Thoracic aorta (tissue), 2 donors: ENCODE results near the gene ZNF777. TPM values are rescaled to one million over a fixed set of nuclear protein-coding genes. Genes with fewer than 3 reads are reported as not detected.
"Not testable (repeated sequence)": the region's sequence is repeated elsewhere in the genome, so short reads cannot be mapped to it uniquely, and the experiment has no call there.

Experiments used
- ATAC-seq: fragments of 150-250 bp; one replicate; pipeline ENCODE4 v1.8.0; 2017; ENCODE audit warnings: low read depth; ENCODE audit not compliant: insufficient number of reproducible peaks, low FRiP score
- DNase-seq: peaks from one replicate; pipeline ENCODE4 v3.0.0-alpha.2; 2020; ENCODE audit warnings: low spot score
- H3K27ac ChIP-seq, 2 donors: fragments of 200-600 bp; sonication (generic); 1 replicate in 1 of 2; 2 replicates in 1 of 2; pipeline ENCODE4 v1.5.1; 2016; ENCODE audit warnings: mild to moderate bottlenecking in 2 of 2, moderate library complexity in 2 of 2
- H3K27me3 ChIP-seq: fragments of 200-600 bp; sonication (generic); replicated peaks from 2 replicates; pipeline ENCODE4 v1.6.0; 2016; ENCODE audit warnings: mild to moderate bottlenecking; ENCODE audit not compliant: insufficient read depth
- H3K36me3 ChIP-seq: fragments of 200-600 bp; sonication (generic); one replicate; pipeline ENCODE4 v1.5.1; 2016
- H3K4me1 ChIP-seq, 2 donors: fragments of 200-600 bp; sonication (generic); 1 replicate in 1 of 2; 2 replicates in 1 of 2; pipeline versions ENCODE4 v1.5.1 to v1.6.0; 2016; ENCODE audit warnings: low read depth in 2 of 2, mild to moderate bottlenecking in 1 of 2; ENCODE audit not compliant: control insufficient read depth in 1 of 2
- H3K4me3 ChIP-seq: fragments of 200-600 bp; sonication (generic); 2 replicates; pipeline ENCODE4 v1.5.1; 2016; ENCODE audit warnings: mild to moderate bottlenecking
- H3K9me3 ChIP-seq: fragments of 200-600 bp; sonication (generic); 2 replicates; pipeline ENCODE4 v1.5.1; 2016
- CTCF ChIP-seq: fragments of 200-600 bp; sonication (generic); IDR thresholded peaks from one replicate; pipeline ENCODE4 v1.5.1; 2019; ENCODE audit warnings: antibody characterized with exemption
- total RNA-seq, 2 donors: library from RNA; depleted of rRNA; stranded (reverse); fragments of >200 nt; gene quantifications; one replicate each; pipeline versions ENCODE4 v1.1.0 to v1.2.3, GENCODE V29; 2016

ZNF777 gene
- total RNA-seq, 2 donors from 2014 or later: 5.3 to 8.2 TPM

DNA sequence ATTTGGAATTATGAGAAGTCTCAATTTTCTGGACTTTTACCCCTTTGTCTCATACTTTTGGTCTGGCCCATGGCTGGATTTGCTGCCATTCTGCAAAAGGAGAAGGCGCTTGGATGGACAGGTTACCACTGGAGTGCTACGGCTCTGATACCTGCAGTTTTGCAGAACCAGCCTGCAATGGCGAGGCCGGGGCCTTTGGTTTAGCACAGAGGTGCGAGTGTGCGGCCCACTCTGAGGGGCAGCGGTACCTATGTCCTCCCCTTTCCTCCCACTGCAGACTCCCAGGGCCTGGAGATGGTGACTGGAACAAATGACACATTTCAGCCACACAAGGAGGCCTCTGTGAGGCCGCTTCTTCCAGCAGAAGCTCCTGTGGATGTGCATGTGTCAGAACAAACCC, 11.9 kb downstream of the ZNF777 start:
- H3K27ac ChIP-seq: no peak overlapping the region
- DNase-seq: no peak
- no peak overlapping the region for H3K4me3 ChIP-seq
- no peaks in the 10 kb centered on the region for H3K9me3 ChIP-seq
- no peak for TF ChIP-seq CTCF
- ATAC-seq: no peak
- peaks cover 59% of the 10 kb centered on the region for H3K36me3 ChIP-seq
- H3K27me3 ChIP-seq: no peaks in the 10 kb centered on the region
- no peaks in the 10 kb centered on the region for H3K4me1 ChIP-seq

- DNase-seq, H3K9me3 ChIP-seq, H3K27ac ChIP-seq, ATAC-seq, H3K4me3 ChIP-seq, H3K27me3 ChIP-seq, H3K4me1 ChIP-seq: not testable (repeated sequence)
- H3K36me3 ChIP-seq: peaks cover 53% of the 10 kb centered on the region
These were observed 14.8 kb downstream of the ZNF777 start for GRCh38 chr7:149446026-149446425.

DNA sequence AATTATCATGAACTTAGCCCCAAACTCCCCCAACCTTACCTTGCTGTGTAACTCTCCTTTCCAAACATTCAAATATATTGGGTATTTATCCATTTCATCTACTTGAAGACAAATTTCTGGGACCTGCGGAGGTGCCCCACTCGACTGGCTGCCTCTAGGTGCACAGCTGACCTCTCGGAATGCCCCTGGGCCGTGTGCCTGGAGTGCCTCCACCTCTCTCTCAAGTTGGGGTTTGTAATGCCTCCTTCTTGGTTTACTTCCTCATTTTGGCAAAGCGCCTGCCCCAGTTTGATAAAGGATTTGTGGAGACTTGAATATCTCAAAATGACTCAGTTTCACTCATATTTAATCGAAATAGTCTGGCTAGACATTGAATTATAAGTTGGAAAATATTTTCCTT, 16.6 kb downstream of the ZNF777 start:
- DNase-seq: no peak
- Histone ChIP-seq H3K36me3 (peaks cover 36% of the 10 kb centered on the region), H3K4me1 (no peaks in the 10 kb centered on the region)

GRCh38 chr7:149443523-149443922, 17.3 kb downstream of the ZNF777 start:
- DNase-seq (no peak), ATAC-seq (no peak)
- Histone ChIP-seq H3K9me3 (no peaks in the 10 kb centered on the region), H3K4me3 (no peak overlapping the region), H3K4me1 (no peaks in the 10 kb centered on the region), H3K36me3 (peaks cover 28% of the 10 kb centered on the region), H3K27ac (no peak overlapping the region), H3K27me3 (no peaks in the 10 kb centered on the region)
- no peak for TF ChIP-seq CTCF

More for the DNA sequence above, 16.6 kb downstream of the ZNF777 start:
- TF ChIP-seq CTCF: no peak
- ATAC-seq: no peak
- Histone ChIP-seq H3K4me3 (no peak overlapping the region), H3K27me3 (no peaks in the 10 kb centered on the region), H3K27ac (no peak overlapping the region), H3K9me3 (no peaks in the 10 kb centered on the region)

DNA sequence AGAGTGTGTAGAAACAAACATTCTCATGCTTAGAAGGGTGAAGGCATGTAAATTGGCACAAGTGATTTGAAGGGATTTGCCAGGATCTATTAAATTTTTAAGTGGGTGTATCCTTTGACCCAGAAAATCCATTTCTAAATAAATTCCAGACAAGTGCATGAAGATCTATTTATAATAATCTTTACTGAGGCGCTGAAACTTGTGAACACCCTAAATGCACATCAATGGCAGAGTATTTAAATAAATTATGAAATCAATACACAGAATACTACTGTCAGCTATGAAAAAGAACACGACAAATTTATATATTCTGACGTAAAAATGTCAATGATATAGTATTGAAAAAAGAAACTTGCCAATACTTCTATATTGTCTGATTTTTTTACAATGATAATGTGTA, 17.9 kb downstream of the ZNF777 start:
- no peak overlapping the region for H3K27ac ChIP-seq
- no peak for TF ChIP-seq CTCF
- H3K4me1 ChIP-seq: no peaks in the 10 kb centered on the region
- ATAC-seq (no peak), DNase-seq (no peak)
- H3K9me3 ChIP-seq: no peaks in the 10 kb centered on the region
- no peaks in the 10 kb centered on the region for H3K27me3 ChIP-seq
- peaks cover 28% of the 10 kb centered on the region for H3K36me3 ChIP-seq
- H3K4me3 ChIP-seq: no peak overlapping the region

- Histone ChIP-seq H3K36me3 (peaks cover 6% of the 10 kb centered on the region), H3K27me3 (no peaks in the 10 kb centered on the region), H3K27ac (no peak overlapping the region), H3K9me3 (no peaks in the 10 kb centered on the region), H3K4me3 (no peak overlapping the region), H3K4me1 (no peaks in the 10 kb centered on the region)
- TF ChIP-seq CTCF: no peak
- ATAC-seq (no peak), DNase-seq (no peak)
These were observed 20.6 kb downstream of the ZNF777 start for GRCh38 chr7:149440222-149440621.
